ENCODE data around the gene UFSP1. TPM values are rescaled to one million over a fixed set of nuclear protein-coding genes. Genes with fewer than 3 reads are reported as not detected.

The UFSP1 gene
- total RNA-seq, 1 experiment from 2014 or later: 4.8 TPM

DNA sequence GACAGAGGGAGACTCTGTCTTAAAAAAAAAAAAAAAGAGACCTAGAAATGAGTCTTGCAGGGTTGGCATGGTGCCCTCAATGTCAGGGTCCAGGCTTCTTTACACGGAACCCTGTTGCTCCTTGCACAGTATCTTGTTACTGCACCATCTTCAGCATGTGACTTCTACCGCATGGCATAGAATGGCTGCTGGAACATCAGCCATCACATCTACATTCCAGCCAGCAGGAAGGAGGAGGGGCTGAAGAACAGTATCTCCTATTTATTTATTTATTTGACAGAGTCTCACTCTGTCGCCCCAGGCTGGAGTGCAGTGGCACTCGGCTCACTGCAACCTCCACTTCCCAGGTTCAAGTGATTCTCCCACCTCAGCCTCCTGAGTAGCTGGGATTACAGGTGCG, 9.9 kb upstream of the UFSP1 start:
- TF ChIP-seq, protein P1, sequence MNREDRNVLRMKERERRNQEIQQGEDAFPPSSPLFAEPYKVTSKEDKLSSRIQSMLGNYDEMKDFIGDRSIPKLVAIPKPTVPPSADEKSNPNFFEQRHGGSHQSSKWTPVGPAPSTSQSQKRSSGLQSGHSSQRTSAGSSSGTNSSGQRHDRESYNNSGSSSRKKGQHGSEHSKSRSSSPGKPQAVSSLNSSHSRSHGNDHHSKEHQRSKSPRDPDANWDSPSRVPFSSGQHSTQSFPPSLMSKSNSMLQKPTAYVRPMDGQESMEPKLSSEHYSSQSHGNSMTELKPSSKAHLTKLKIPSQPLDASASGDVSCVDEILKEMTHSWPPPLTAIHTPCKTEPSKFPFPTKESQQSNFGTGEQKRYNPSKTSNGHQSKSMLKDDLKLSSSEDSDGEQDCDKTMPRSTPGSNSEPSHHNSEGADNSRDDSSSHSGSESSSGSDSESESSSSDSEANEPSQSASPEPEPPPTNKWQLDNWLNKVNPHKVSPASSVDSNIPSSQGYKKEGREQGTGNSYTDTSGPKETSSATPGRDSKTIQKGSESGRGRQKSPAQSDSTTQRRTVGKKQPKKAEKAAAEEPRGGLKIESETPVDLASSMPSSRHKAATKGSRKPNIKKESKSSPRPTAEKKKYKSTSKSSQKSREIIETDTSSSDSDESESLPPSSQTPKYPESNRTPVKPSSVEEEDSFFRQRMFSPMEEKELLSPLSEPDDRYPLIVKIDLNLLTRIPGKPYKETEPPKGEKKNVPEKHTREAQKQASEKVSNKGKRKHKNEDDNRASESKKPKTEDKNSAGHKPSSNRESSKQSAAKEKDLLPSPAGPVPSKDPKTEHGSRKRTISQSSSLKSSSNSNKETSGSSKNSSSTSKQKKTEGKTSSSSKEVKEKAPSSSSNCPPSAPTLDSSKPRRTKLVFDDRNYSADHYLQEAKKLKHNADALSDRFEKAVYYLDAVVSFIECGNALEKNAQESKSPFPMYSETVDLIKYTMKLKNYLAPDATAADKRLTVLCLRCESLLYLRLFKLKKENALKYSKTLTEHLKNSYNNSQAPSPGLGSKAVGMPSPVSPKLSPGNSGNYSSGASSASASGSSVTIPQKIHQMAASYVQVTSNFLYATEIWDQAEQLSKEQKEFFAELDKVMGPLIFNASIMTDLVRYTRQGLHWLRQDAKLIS (CRISPR knock-in tag; IDR thresholded peaks at IDR 0.05; ENCODE audit: borderline replicate concordance): no peak
- TF ChIP-seq GTF2I (CRISPR knock-in tag; conservative IDR thresholded peaks at IDR 0.05): 0 out of 2 replicates have a peak, but pooled peaks have one; percentile 23
- ATAC-seq (no peak), DNase-seq (ENCODE audit: low spot score) (no peak)
- CTCF ChIA-PET: interaction anchor here (1.3 kb wide), 1 partner anchor 66 kb away, joined by 3 read pairs; no protein-coding TSS in a partner anchor
- POLR2A ChIA-PET: interaction anchor here (0.6 kb wide), 1 partner anchor 902 kb away, joined by 4 read pairs; no protein-coding TSS in a partner anchor
- Mint-ChIP-seq H3K27ac (no peak overlapping the region), H3K36me3 (no peaks in the 10 kb centered on the region), H3K9me3 (no peaks in the 10 kb centered on the region), H3K27me3 (ENCODE audit: low read depth) (peaks cover 28% of the 10 kb centered on the region), H3K4me3 (no peak overlapping the region), H3K4me1 (peaks cover 16% of the 10 kb centered on the region)

DNA sequence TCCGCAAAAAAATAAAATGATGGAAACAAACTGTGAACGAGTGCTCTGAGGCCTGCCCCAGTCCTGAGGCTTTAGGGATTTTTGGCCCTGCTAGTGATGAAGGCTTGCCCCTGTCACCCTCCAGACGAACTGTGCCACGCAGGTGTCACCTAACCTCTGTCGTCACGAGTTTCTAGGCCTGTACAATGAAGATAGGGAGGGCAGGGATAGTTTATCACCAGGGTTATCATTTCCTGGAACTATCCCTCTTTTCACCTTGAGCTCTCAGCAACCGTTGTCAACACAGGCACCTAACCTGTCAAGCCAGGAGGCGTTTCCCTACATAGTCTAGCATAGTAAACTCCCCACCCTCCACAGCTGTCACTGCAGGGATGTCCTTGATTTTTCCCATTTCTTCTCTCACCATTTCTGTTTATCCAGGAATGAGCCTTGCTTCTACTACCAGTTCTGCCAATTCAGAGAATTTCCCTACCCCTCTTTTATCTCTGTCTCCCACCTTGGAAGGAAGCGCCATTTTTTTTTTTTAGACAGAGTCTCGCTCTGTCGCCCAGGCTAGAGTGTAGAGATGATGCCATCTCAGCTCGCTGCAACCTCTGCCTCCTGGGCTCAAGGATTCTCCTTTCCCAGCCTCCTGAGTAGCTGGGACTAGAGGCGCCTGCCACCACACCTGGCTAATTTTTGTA, 8.4 kb upstream of the UFSP1 start:
- POLR2A ChIA-PET: no interaction called here
- no peak for TF ChIP-seq ZNF423 (CRISPR knock-in tag; IDR thresholded peaks at IDR 0.05)
- TF ChIP-seq JAZF1 (CRISPR knock-in tag; IDR thresholded peaks at IDR 0.05): no peak
- no peak for TF ChIP-seq ZNF317 (CRISPR knock-in tag; IDR thresholded peaks at IDR 0.05; ENCODE audit: borderline replicate concordance, low read depth)
- TF ChIP-seq ZNF671 (CRISPR knock-in tag; IDR thresholded peaks at IDR 0.05): no peak
- TF ChIP-seq ZNF138 (CRISPR knock-in tag; conservative IDR thresholded peaks at IDR 0.05): no peak
- TF ChIP-seq MXD4 (CRISPR knock-in tag; IDR thresholded peaks at IDR 0.05; ENCODE audit: borderline replicate concordance): no peak
- TF ChIP-seq, protein P2, sequence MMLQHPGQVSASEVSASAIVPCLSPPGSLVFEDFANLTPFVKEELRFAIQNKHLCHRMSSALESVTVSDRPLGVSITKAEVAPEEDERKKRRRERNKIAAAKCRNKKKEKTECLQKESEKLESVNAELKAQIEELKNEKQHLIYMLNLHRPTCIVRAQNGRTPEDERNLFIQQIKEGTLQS (CRISPR knock-in tag; conservative IDR thresholded peaks at IDR 0.05): no peak
- peaks cover 20% of the 10 kb centered on the region for H3K4me1 Mint-ChIP-seq
- no peak for DNase-seq (ENCODE audit: low spot score)
- no peak for ATAC-seq
- H3K9me3 Mint-ChIP-seq: no peaks in the 10 kb centered on the region
- no peaks in the 10 kb centered on the region for H3K36me3 Mint-ChIP-seq
- H3K27ac Mint-ChIP-seq: no peak overlapping the region
- peaks cover 32% of the 10 kb centered on the region for H3K27me3 Mint-ChIP-seq (ENCODE audit: low read depth)
- H3K4me3 Mint-ChIP-seq: peak overlapping the region; percentile 65
- CTCF ChIA-PET: interaction anchor here (1.0 to 1.1 kb wide), 5 partner anchors 8 to 180 kb away, joined by 3 to 9 read pairs (median 3); partner anchors contain the start of gene UFSP1

DNA sequence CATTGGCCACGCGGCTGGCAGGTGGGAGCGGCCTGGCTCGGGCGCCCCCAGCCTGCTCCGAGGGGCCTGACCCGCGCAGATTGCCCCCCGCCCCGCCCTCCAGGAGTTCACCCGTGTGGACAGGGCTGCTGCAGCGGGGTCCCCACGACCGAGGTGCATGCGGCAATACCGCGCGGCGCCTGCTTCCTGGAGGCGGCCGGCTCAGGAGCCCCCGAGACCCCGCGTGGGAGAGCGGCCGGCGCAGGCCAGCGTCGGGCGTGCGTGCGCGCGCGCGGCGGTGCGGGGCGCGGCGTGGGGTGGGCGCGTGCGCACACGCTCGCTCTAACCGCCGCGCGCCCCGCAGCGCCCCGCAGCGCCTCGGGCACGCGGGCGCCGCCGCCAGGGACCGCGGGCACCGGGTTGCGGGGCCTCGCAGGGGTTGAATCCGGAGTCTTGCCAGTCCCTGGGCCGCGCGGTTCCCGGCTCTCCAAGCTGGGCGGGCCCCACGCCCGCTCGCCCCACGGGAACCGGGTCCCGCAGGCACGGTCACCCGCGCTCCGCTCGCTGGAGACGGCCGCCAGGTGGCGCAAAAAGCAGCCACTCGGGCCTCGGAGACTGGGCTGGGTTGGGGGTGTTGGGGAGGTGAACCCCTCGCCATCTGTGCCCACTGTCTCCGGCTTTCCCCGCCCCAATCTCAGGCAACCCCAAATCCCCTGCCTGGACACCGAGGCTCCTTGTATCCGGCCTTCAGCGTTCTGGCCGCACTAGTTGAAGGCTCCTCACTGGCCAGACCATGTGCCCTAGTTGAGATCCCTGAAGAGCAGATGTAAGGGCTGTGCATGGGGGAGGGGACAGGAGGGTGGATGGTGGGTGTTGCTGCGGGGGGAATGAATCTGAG, 7.5 kb upstream of the UFSP1 start:
- peak overlapping the region; percentile 74 for H3K4me3 Mint-ChIP-seq
- H3K27me3 Mint-ChIP-seq (ENCODE audit: low read depth): peaks cover 32% of the 10 kb centered on the region
- ChIA-PET POLR2A (no interaction called here), CTCF (interaction anchor here (1.1 kb wide), 3 partner anchors 7 to 67 kb away, joined by 3 read pairs; partner anchors contain the start of gene UFSP1)
- no peaks in the 10 kb centered on the region for H3K36me3 Mint-ChIP-seq
- peak; percentile 8 for ATAC-seq
- no peaks in the 10 kb centered on the region for H3K9me3 Mint-ChIP-seq
- no peak overlapping the region for H3K27ac Mint-ChIP-seq
- DNase-seq (ENCODE audit: low spot score): peak; percentile 46
- H3K4me1 Mint-ChIP-seq: peaks cover 28% of the 10 kb centered on the region
- TF ChIP-seq, protein P3, sequence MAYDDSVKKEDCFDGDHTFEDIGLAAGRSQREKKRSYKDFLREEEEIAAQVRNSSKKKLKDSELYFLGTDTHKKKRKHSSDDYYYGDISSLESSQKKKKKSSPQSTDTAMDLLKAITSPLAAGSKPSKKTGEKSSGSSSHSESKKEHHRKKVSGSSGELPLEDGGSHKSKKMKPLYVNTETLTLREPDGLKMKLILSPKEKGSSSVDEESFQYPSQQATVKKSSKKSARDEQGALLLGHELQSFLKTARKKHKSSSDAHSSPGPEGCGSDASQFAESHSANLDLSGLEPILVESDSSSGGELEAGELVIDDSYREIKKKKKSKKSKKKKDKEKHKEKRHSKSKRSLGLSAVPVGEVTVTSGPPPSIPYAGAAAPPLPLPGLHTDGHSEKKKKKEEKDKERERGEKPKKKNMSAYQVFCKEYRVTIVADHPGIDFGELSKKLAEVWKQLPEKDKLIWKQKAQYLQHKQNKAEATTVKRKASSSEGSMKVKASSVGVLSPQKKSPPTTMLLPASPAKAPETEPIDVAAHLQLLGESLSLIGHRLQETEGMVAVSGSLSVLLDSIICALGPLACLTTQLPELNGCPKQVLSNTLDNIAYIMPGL (CRISPR knock-in tag; IDR thresholded peaks at IDR 0.05): peak; percentile 83
- TF ChIP-seq, protein P4, sequence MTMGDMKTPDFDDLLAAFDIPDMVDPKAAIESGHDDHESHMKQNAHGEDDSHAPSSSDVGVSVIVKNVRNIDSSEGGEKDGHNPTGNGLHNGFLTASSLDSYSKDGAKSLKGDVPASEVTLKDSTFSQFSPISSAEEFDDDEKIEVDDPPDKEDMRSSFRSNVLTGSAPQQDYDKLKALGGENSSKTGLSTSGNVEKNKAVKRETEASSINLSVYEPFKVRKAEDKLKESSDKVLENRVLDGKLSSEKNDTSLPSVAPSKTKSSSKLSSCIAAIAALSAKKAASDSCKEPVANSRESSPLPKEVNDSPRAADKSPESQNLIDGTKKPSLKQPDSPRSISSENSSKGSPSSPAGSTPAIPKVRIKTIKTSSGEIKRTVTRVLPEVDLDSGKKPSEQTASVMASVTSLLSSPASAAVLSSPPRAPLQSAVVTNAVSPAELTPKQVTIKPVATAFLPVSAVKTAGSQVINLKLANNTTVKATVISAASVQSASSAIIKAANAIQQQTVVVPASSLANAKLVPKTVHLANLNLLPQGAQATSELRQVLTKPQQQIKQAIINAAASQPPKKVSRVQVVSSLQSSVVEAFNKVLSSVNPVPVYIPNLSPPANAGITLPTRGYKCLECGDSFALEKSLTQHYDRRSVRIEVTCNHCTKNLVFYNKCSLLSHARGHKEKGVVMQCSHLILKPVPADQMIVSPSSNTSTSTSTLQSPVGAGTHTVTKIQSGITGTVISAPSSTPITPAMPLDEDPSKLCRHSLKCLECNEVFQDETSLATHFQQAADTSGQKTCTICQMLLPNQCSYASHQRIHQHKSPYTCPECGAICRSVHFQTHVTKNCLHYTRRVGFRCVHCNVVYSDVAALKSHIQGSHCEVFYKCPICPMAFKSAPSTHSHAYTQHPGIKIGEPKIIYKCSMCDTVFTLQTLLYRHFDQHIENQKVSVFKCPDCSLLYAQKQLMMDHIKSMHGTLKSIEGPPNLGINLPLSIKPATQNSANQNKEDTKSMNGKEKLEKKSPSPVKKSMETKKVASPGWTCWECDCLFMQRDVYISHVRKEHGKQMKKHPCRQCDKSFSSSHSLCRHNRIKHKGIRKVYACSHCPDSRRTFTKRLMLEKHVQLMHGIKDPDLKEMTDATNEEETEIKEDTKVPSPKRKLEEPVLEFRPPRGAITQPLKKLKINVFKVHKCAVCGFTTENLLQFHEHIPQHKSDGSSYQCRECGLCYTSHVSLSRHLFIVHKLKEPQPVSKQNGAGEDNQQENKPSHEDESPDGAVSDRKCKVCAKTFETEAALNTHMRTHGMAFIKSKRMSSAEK (CRISPR knock-in tag; IDR thresholded peaks at IDR 0.05; ENCODE audit: borderline replicate concordance): no peak
- TF ChIP-seq GABPB1 (CRISPR knock-in tag; IDR thresholded peaks at IDR 0.05): 0 out of 2 replicates have a peak, but pooled peaks have one; percentile 4
- 0 out of 2 replicates have a peak, but pooled peaks have one; percentile 3 for TF ChIP-seq MYBL2 (CRISPR knock-in tag; IDR thresholded peaks at IDR 0.05)
- no peak for TF ChIP-seq RELA (CRISPR knock-in tag; IDR thresholded peaks at IDR 0.05; ENCODE audit: borderline replicate concordance)
- 0 out of 2 replicates have a peak, but pooled peaks have one; percentile 5 for TF ChIP-seq NFE2L1 (CRISPR knock-in tag; IDR thresholded peaks at IDR 0.05)
- TF ChIP-seq EMX1 (CRISPR knock-in tag; IDR thresholded peaks at IDR 0.05): no peak
- TF ChIP-seq, protein P5, sequence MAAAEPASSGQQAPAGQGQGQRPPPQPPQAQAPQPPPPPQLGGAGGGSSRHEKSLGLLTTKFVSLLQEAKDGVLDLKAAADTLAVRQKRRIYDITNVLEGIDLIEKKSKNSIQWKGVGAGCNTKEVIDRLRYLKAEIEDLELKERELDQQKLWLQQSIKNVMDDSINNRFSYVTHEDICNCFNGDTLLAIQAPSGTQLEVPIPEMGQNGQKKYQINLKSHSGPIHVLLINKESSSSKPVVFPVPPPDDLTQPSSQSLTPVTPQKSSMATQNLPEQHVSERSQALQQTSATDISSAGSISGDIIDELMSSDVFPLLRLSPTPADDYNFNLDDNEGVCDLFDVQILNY (CRISPR knock-in tag; IDR thresholded peaks at IDR 0.05): 0 out of 2 replicates have a peak, but pooled peaks have one; percentile 22
